ENCODE data around the gene GTPBP3. TPM values are rescaled to one million over a fixed set of nuclear protein-coding genes. Genes with fewer than 3 reads are reported as not detected.

GTPBP3 gene
- total and polyA plus RNA-seq, 9 of the 15 experiments (the other 6 are each of a cell fraction or from before 2014, with no cell fraction given): 4.9 to 124 (median 22.6) TPM

DNA sequence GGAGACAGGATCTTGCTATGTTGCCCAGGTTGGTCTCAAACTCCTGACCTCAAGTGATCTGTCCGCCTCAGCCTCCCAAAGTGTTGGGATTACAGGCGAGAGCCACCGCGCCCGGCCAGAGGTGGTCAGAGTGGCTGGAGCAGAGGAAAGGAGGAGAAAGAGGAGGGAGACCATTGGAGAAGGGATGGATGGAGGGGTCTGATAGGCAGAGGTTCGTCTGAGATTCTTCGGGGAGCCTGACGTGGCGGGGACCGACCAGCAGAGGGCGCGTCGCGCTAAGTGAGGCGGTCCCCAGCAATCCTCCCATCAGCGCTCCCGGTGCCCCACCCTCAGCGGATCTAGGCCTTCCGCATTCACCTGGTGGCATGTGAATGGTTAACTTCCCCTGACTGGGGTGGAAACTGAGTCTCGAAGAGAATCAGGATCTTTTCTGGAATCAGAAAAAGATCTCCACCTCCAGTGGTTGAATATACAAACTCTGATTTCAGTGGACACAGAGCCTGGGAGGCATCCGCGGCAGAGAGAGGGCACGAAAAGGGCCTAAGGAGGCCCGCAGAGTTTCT lies 8.8 kb downstream of the GTPBP3 start (continued):
- TF ChIP-seq, protein P1, sequence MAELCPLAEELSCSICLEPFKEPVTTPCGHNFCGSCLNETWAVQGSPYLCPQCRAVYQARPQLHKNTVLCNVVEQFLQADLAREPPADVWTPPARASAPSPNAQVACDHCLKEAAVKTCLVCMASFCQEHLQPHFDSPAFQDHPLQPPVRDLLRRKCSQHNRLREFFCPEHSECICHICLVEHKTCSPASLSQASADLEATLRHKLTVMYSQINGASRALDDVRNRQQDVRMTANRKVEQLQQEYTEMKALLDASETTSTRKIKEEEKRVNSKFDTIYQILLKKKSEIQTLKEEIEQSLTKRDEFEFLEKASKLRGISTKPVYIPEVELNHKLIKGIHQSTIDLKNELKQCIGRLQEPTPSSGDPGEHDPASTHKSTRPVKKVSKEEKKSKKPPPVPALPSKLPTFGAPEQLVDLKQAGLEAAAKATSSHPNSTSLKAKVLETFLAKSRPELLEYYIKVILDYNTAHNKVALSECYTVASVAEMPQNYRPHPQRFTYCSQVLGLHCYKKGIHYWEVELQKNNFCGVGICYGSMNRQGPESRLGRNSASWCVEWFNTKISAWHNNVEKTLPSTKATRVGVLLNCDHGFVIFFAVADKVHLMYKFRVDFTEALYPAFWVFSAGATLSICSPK (IDR thresholded peaks at IDR 0.05; ENCODE audit: borderline replicate concordance): no peak
- TF ChIP-seq, protein P2, sequence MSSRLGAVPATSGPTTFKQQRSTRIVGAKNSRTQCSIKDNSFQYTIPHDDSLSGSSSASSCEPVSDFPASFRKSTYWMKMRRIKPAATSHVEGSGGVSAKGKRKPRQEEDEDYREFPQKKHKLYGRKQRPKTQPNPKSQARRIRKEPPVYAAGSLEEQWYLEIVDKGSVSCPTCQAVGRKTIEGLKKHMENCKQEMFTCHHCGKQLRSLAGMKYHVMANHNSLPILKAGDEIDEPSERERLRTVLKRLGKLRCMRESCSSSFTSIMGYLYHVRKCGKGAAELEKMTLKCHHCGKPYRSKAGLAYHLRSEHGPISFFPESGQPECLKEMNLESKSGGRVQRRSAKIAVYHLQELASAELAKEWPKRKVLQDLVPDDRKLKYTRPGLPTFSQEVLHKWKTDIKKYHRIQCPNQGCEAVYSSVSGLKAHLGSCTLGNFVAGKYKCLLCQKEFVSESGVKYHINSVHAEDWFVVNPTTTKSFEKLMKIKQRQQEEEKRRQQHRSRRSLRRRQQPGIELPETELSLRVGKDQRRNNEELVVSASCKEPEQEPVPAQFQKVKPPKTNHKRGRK (tag; IDR thresholded peaks at IDR 0.05): no peak
- no peak for TF ChIP-seq ZNF165 (CRISPR knock-in tag; IDR thresholded peaks at IDR 0.05; ENCODE audit: borderline replicate concordance)
- peak in 1 of 2 experiments; percentile 50; a peak in 1 of 4 replicates for TF ChIP-seq ARNT (IDR thresholded peaks at IDR 0.05)
- TF ChIP-seq CREB1 (IDR thresholded peaks at IDR 0.05): no peak
- no peak; the same call in 1 of the 2 replicates for TF ChIP-seq CREB1 (CRISPR knock-in tag; IDR thresholded peaks at IDR 0.05)
- no peak for TF ChIP-seq DACH1 (IDR thresholded peaks at IDR 0.05; ENCODE audit: partially characterized antibody)
- TF ChIP-seq ZNF644 (tag; IDR thresholded peaks at IDR 0.05; ENCODE audit: low read depth): no peak
- no peak for TF ChIP-seq TFAM (CRISPR knock-in tag; conservative IDR thresholded peaks at IDR 0.05)
- peak; percentile 76 to 91 for TF ChIP-seq RAD21 (CRISPR knock-in tag; conservative IDR thresholded peaks at IDR 0.05 in 1 of 2, IDR thresholded peaks at IDR 0.05 in 1 of 2)
- TF ChIP-seq ZNF175 (CRISPR knock-in tag; IDR thresholded peaks at IDR 0.05; ENCODE audit: low read depth): no peak
- no peak for TF ChIP-seq ZNF780A (CRISPR knock-in tag; IDR thresholded peaks at IDR 0.05)
- no peak for TF ChIP-seq SMARCE1 (IDR thresholded peaks at IDR 0.05)
- TF ChIP-seq HNRNPL (IDR thresholded peaks at IDR 0.05; ENCODE audit: low read depth, low read length): no peak
- TF ChIP-seq, protein P3, sequence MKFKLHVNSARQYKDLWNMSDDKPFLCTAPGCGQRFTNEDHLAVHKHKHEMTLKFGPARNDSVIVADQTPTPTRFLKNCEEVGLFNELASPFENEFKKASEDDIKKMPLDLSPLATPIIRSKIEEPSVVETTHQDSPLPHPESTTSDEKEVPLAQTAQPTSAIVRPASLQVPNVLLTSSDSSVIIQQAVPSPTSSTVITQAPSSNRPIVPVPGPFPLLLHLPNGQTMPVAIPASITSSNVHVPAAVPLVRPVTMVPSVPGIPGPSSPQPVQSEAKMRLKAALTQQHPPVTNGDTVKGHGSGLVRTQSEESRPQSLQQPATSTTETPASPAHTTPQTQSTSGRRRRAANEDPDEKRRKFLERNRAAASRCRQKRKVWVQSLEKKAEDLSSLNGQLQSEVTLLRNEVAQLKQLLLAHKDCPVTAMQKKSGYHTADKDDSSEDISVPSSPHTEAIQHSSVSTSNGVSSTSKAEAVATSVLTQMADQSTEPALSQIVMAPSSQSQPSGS (CRISPR knock-in tag; IDR thresholded peaks at IDR 0.05): no peak
- TF ChIP-seq SREBF2 (CRISPR knock-in tag; IDR thresholded peaks at IDR 0.05): no peak
- no peak for TF ChIP-seq JUNB (CRISPR knock-in tag; conservative IDR thresholded peaks at IDR 0.05)
- TF ChIP-seq SUPT5H (IDR thresholded peaks at IDR 0.05): no peak
- TF ChIP-seq, protein P4, sequence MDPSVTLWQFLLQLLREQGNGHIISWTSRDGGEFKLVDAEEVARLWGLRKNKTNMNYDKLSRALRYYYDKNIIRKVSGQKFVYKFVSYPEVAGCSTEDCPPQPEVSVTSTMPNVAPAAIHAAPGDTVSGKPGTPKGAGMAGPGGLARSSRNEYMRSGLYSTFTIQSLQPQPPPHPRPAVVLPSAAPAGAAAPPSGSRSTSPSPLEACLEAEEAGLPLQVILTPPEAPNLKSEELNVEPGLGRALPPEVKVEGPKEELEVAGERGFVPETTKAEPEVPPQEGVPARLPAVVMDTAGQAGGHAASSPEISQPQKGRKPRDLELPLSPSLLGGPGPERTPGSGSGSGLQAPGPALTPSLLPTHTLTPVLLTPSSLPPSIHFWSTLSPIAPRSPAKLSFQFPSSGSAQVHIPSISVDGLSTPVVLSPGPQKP (CRISPR knock-in tag; IDR thresholded peaks at IDR 0.05): no peak
- TF ChIP-seq TOE1 (IDR thresholded peaks at IDR 0.05; ENCODE audit: borderline replicate concordance): no peak
- TF ChIP-seq TOE1 (CRISPR knock-in tag; IDR thresholded peaks at IDR 0.05; ENCODE audit: borderline replicate concordance, low read depth): no peak
- 0 out of 2 replicates have a peak, but pooled peaks have one; percentile 21 for TF ChIP-seq ESRRA (IDR thresholded peaks at IDR 0.05; ENCODE audit: borderline replicate concordance, low read depth)
